ENCODE data around the gene FBF1. TPM values are rescaled to one million over a fixed set of nuclear protein-coding genes. Genes with fewer than 3 reads are reported as not detected.
"Not testable (repeated sequence)": the region's sequence is repeated elsewhere in the genome, so short reads cannot be mapped to it uniquely, and the experiment has no call there.

Gene FBF1
- total RNA-seq, 3 donors from 2014 or later, result 5.2 to 13.6 (median 5.5) TPM

- Histone ChIP-seq H3K9me3 (no peaks in the 10 kb centered on the region), H3K4me1 (ENCODE audit: low read depth) (peaks cover 47% of the 10 kb centered on the region), H3K4me3 (no peak overlapping the region), H3K36me3 (ENCODE audit: low read depth) (no peaks in the 10 kb centered on the region)
- TF ChIP-seq CTCF (IDR thresholded peaks at IDR 0.05), result no peak
- DNase-seq (no peak), ATAC-seq (no peak)
- intact Hi-C loops (cut with DNase I, micrococcal nuclease), result no loop called here
These were observed 67.1 kb downstream of the FBF1 start for GRCh38 chr17:75873587-75874322.

GRCh38 chr17:75872434-75873351 lies 68.1 kb downstream of the FBF1 start:
- no peaks in the 10 kb centered on the region for H3K36me3 ChIP-seq (ENCODE audit: low read depth)
- intact Hi-C loops (cut with DNase I, micrococcal nuclease), result no loop called here
- no peaks in the 10 kb centered on the region for H3K9me3 ChIP-seq
- DNase-seq (peak; percentile 78 to 88 (median 79)), ATAC-seq (peak; percentile 50)
- no peak overlapping the region for H3K4me3 ChIP-seq
- peaks cover 47% of the 10 kb centered on the region for H3K4me1 ChIP-seq (ENCODE audit: low read depth)
- TF ChIP-seq CTCF (IDR thresholded peaks at IDR 0.05), result no peak

- intact Hi-C loops (cut with DNase I, micrococcal nuclease); H3K9me3 ChIP-seq; H3K4me3 ChIP-seq; ATAC-seq; DNase-seq; H3K36me3 ChIP-seq (ENCODE audit: low read depth): not testable (repeated sequence)
- peaks cover 28% of the 10 kb centered on the region for H3K4me1 ChIP-seq (ENCODE audit: low read depth)
These were observed 70.6 kb downstream of the FBF1 start for GRCh38 chr17:75870228-75870627.

GRCh38 chr17:75869282-75870141 lies 71.3 kb downstream of the FBF1 start:
- ATAC-seq, result peak; percentile 68
- TF ChIP-seq CTCF (IDR thresholded peaks at IDR 0.05), result no peak
- Histone ChIP-seq H3K4me1 (ENCODE audit: low read depth) (peaks cover 31% of the 10 kb centered on the region), H3K9me3 (no peaks in the 10 kb centered on the region), H3K4me3 (no peak overlapping the region), H3K36me3 (ENCODE audit: low read depth) (no peaks in the 10 kb centered on the region)
- intact Hi-C loops (cut with DNase I, micrococcal nuclease), result no loop called here
- peak; percentile 64 to 84 (median 79) for DNase-seq

- H3K4me1 ChIP-seq (ENCODE audit: low read depth), result peaks cover 32% of the 10 kb centered on the region
- DNase-seq; ATAC-seq; H3K9me3 ChIP-seq; H3K36me3 ChIP-seq (ENCODE audit: low read depth); intact Hi-C loops (cut with DNase I, micrococcal nuclease); H3K4me3 ChIP-seq: not testable (repeated sequence)
These were observed 72.0 kb downstream of the FBF1 start for GRCh38 chr17:75868730-75869281.

- intact Hi-C loops (cut with DNase I, micrococcal nuclease); H3K4me3 ChIP-seq; H3K36me3 ChIP-seq (ENCODE audit: low read depth); H3K9me3 ChIP-seq; DNase-seq; ATAC-seq: not testable (repeated sequence)
- H3K4me1 ChIP-seq (ENCODE audit: low read depth), result peaks cover 20% of the 10 kb centered on the region
These were observed 75.2 kb downstream of the FBF1 start for GRCh38 chr17:75865404-75866188.

- H3K4me1 ChIP-seq (ENCODE audit: low read depth), result peaks cover 20% of the 10 kb centered on the region
- H3K9me3 ChIP-seq; H3K36me3 ChIP-seq (ENCODE audit: low read depth); H3K4me3 ChIP-seq; ATAC-seq; intact Hi-C loops (cut with DNase I, micrococcal nuclease); DNase-seq: not testable (repeated sequence)
These were observed 76.0 kb downstream of the FBF1 start for GRCh38 chr17:75864887-75865286.

Measured in mucosa of descending colon (tissue), 3 donors.